ENCODE results near the gene BDP1. TPM values are rescaled to one million over a fixed set of nuclear protein-coding genes. Genes with fewer than 3 reads are reported as not detected.
"Not testable (repeated sequence)": the region's sequence is repeated elsewhere in the genome, so short reads cannot be mapped to it uniquely, and the experiment has no call there.

BDP1 gene
- total RNA-seq, 2 experiments from 2014 or later = 36.4 to 37.5 TPM

DNA sequence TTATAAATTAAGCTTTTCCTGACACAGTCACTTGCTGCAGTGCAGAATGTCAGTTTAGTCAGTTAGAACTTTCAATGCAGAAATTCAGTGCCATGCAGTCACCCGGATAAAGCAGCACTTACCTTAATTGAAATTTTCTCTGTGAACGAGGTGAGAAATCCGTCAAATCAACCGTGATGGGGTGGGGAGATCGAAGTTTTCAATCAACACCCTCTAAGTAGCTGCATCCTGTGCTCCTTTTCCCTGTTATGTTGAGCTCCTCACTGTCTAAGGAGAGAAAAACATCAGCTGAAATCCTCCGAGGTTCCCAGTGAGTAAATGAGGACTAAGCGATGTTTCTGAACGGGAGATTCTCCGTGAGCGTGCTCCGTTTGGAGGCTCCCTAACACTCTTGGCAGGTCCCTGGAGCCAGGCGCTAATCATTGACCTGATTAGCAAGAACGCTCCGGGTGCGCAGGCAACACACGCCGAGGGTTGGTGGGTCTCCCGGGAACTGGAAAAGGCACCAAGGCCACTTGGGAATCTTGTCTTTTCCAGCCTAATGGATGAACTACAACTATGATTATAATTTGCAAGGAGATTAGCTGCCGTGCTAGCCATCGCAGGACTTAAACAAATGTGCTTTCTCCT lies 9.8 kb upstream of the BDP1 start:
- H3K27me3 Mint-ChIP-seq = peaks cover 39% of the 10 kb centered on the region
- H3K36me3 Mint-ChIP-seq; ATAC-seq (ENCODE audit: low read depth); DNase-seq; POLR2A ChIA-PET; H3K27ac Mint-ChIP-seq; H3K4me1 Mint-ChIP-seq; H3K9me3 Mint-ChIP-seq: not testable (repeated sequence)
- peak overlapping the region; percentile 36 for H3K4me3 Mint-ChIP-seq

DNA sequence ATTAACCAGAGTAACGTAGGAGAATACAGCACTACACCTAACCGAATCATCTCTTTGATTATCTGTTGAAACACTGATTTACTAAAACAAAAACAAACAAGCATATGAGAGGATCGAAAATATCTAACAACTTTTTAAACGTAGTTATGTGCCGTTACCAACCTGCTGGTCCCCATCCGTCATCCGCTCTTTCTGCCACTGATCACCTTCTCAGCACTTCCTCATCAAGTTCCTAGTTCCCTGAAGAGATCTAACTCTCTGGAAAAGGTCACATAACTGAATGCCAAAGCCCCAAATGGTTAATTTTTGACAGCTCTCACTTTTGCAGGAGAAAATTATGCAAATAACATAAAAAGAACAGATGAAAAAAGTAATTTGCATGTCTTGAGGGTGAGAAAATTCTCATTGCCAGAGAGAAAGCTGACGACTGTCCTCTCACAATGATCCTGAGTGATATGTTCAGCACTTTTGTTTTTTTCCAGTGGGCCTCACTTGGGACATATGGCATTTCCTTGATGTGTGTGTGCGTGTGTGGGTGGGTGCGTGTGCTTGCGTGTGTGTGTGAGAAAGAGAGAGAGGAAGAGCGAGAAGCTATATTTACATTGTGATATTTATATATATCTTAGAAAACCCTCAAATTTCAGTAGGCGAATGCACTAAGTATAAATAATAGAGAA lies 8.8 kb upstream of the BDP1 start:
- H3K36me3 Mint-ChIP-seq, DNase-seq, H3K9me3 Mint-ChIP-seq: not testable (repeated sequence)

DNA sequence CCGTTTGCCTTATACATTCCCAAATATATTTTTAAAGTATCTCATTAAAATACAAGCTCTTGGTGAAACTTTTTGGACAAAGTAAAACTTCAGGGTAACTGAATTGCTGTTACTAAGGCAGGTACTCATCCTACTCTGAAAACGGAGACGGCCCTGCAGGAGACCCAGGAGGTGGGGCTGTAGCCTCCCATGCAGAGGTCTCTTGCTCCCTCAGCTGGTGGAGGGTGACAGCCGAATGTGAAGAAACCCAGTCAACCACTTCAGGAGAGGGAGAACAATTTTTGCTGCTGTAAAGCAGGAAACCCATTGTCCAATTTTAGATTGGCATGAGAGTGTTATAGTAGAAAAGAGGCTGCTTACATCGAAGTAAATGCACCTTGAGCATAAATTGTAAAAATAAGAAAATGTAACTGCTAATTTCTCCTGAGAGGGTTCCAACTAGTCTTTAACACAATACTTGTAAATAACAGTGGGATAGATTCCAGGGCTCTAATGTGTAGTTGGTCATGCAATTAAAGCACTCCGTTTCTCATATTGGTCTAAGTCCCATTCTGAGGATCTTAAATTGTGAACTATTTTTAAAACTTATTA lies 8.1 kb upstream of the BDP1 start:
- H3K4me3 Mint-ChIP-seq = peak overlapping the region; percentile 13
- peak; percentile 95 for ATAC-seq (ENCODE audit: low read depth)
- H3K9me3 Mint-ChIP-seq, DNase-seq, H3K27ac Mint-ChIP-seq, H3K4me1 Mint-ChIP-seq, H3K36me3 Mint-ChIP-seq, POLR2A ChIA-PET: not testable (repeated sequence)
- H3K27me3 Mint-ChIP-seq = peaks cover 44% of the 10 kb centered on the region

More for the DNA sequence above, 8.8 kb upstream of the BDP1 start:
- H3K27me3 Mint-ChIP-seq = peaks cover 39% of the 10 kb centered on the region
- H3K4me1 Mint-ChIP-seq; POLR2A ChIA-PET; ATAC-seq (ENCODE audit: low read depth); H3K27ac Mint-ChIP-seq: not testable (repeated sequence)
- peak overlapping the region; percentile 59 for H3K4me3 Mint-ChIP-seq

DNA sequence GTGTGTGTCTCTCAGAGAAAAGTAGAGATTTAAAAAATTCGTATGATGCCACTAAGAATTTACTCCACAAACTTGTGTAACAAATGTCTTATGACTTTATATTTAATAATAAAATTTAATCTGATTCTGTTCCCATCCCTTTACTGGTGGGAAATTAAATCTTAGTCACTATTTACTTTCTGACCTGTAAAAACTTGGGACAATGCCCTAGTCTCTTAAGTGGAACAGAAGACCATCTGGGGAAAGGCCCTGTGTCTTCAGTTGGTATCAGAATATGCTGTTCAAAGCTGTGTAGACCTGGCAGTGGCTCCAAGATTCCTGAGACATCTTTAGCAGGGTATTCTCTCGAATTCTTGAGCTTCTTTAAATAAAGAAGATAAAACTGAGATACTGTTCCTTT lies 2.6 kb upstream of the BDP1 start:
- peaks cover 3% of the 10 kb centered on the region for H3K36me3 Mint-ChIP-seq
- ATAC-seq (ENCODE audit: low read depth) (no peak), DNase-seq (no peak)
- H3K4me1 Mint-ChIP-seq = peaks cover 13% of the 10 kb centered on the region
- no peak overlapping the region for H3K27ac Mint-ChIP-seq
- no peak overlapping the region for H3K4me3 Mint-ChIP-seq
- POLR2A ChIA-PET = no interaction called here
- no peaks in the 10 kb centered on the region for H3K9me3 Mint-ChIP-seq
- H3K27me3 Mint-ChIP-seq = peaks cover 26% of the 10 kb centered on the region

DNA sequence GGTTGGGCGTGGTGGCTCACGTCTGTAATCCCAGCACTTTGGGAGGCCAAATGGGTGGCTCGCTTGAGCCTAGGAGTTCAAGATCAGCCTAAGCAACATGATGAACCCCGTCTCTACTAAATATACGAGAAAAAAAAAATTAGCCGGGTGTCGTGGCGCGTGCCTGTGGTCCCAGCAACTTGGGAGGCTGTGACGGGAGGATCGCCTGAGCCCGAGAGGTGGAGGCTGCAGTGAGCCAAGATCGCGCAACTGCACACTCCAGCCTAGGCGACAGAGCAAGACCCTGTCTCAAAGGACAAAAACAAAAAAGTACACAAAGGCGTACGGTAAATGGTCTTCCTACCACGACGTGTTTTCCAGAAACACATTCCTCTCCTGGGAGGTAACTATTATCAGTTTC lies 538 bp upstream of the BDP1 start:
- H3K9me3 Mint-ChIP-seq = no peaks in the 10 kb centered on the region
- peaks cover 15% of the 10 kb centered on the region for H3K27me3 Mint-ChIP-seq
- ATAC-seq (ENCODE audit: low read depth) (no peak), DNase-seq (no peak)
- peaks cover 7% of the 10 kb centered on the region for H3K36me3 Mint-ChIP-seq
- POLR2A ChIA-PET = no interaction called here
- peak overlapping the region; percentile 98 for H3K27ac Mint-ChIP-seq
- peaks cover 17% of the 10 kb centered on the region for H3K4me1 Mint-ChIP-seq
- peak overlapping the region; percentile 98 for H3K4me3 Mint-ChIP-seq

DNA sequence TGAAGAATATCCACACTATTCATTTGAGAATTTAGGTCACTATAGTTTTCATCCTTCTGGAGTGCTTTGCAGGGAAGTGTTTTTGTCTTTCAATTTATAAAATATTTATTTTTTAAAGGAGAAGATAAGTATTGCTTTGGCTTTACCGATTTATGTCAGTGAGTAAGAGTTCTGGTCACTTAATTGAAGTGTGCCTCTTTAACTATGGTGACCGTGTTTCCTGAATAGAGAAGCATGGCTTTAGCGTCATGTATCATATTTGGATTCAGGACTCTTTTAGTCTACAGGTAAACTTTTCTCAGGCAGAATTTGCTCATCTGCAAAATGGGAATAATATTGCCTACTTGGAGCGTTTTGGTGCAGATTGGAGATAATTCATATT lies 902 bp downstream of the BDP1 start:
- POLR2A ChIA-PET = no interaction called here
- ATAC-seq (ENCODE audit: low read depth) (no peak), DNase-seq (no peak)
- Mint-ChIP-seq H3K9me3 (no peaks in the 10 kb centered on the region), H3K4me3 (peak overlapping the region; percentile 98), H3K27ac (peak overlapping the region; percentile 98), H3K4me1 (peaks cover 18% of the 10 kb centered on the region), H3K36me3 (peaks cover 7% of the 10 kb centered on the region), H3K27me3 (peaks cover 10% of the 10 kb centered on the region)

DNA sequence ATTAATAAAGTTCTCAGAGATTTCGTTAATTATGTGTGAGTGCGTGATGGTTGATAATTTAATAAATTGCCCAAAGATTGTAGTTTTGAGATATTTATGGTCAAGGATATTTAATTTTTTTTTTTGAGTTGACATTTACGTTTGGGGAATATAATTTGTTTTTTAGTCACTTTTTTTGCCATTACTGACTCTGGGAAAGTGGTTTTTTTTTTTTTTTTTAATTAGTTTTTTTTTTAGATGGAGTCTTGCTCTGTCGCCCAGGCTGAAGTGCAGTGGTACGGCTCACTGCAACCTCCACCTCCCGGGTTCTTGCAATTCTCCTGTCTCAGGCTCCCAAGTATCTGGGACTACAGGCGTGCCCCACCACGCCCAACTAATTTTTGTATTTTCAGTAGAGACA lies 1.7 kb downstream of the BDP1 start:
- POLR2A ChIA-PET = no interaction called here
- DNase-seq (no peak), ATAC-seq (ENCODE audit: low read depth) (no peak)
- H3K27ac Mint-ChIP-seq = peak overlapping the region; percentile 98
- peaks cover 4% of the 10 kb centered on the region for H3K27me3 Mint-ChIP-seq
- peak overlapping the region; percentile 98 for H3K4me3 Mint-ChIP-seq
- no peaks in the 10 kb centered on the region for H3K9me3 Mint-ChIP-seq
- H3K36me3 Mint-ChIP-seq = peaks cover 7% of the 10 kb centered on the region
- peaks cover 18% of the 10 kb centered on the region for H3K4me1 Mint-ChIP-seq

DNA sequence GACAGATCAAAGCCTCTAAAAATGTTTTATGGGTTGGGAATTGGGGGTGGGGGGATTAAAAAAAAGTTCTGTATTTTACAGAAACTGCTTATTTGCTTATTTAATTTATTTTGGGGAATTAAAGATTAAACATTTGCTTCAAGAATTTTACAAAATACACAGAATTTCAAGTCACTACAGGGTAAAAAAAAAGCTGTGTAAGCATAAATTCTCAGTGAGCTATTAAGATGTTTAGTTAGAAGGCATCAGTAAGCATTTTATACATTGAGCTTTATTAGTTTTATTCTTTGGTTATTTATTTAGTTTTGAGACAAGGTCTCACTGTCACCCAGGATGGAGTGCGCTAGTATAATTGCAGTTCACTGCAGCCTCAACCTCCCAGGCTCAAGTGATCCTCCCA lies 5.2 kb downstream of the BDP1 start:
- no peak overlapping the region for H3K4me3 Mint-ChIP-seq
- peaks cover 15% of the 10 kb centered on the region for H3K36me3 Mint-ChIP-seq
- ATAC-seq (ENCODE audit: low read depth) (no peak), DNase-seq (no peak)
- peaks cover 14% of the 10 kb centered on the region for H3K4me1 Mint-ChIP-seq
- POLR2A ChIA-PET = no interaction called here
- no peak overlapping the region for H3K27ac Mint-ChIP-seq
- H3K27me3 Mint-ChIP-seq = no peaks in the 10 kb centered on the region
- H3K9me3 Mint-ChIP-seq = no peaks in the 10 kb centered on the region

DNA sequence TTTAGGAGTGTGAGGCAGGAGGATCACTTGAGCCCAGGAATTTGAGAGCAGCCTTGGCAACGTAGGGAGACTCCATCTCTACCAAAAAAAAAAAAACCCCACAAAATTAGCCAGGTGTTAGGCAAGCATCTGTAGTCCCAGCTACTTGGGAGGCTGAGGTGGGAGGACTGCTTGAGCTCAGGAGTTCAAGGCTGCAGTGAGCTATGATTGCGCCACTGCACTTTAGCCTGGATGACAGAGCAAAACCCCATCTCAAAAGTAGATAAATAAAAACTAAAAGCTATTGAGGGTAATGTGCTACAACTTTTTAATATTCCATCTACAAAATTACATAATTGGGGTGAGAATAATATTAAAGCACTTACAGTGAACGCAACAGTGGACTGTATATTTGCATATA lies 5.9 kb downstream of the BDP1 start:
- H3K27ac Mint-ChIP-seq = no peak overlapping the region
- DNase-seq (no peak), ATAC-seq (ENCODE audit: low read depth) (no peak)
- no peaks in the 10 kb centered on the region for H3K27me3 Mint-ChIP-seq
- H3K4me1 Mint-ChIP-seq = peaks cover 14% of the 10 kb centered on the region
- H3K36me3 Mint-ChIP-seq = peaks cover 18% of the 10 kb centered on the region
- POLR2A ChIA-PET = no interaction called here
- no peaks in the 10 kb centered on the region for H3K9me3 Mint-ChIP-seq
- no peak overlapping the region for H3K4me3 Mint-ChIP-seq

DNA sequence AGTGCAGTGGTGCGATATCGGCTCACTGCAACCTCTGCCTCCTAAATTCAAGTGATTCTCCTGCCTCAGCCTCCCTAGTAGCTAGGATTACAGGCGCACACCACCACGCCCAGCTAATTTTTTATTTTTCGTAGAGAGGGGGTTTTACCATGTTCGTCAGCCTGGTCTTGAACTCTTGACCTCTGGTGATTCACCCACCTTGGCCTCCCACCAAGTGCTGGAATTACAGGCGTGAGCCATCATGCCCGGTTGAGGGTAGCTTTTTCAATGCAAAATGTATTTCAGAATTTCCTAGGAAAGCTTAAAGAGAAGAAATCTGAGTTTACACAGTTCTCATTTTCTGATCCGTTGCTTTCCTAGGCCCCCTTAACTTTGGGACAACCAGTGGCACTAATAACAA lies 15.7 kb downstream of the BDP1 start:
- peaks cover 17% of the 10 kb centered on the region for H3K36me3 Mint-ChIP-seq
- H3K27ac Mint-ChIP-seq = no peak overlapping the region
- no peaks in the 10 kb centered on the region for H3K27me3 Mint-ChIP-seq
- H3K4me1 Mint-ChIP-seq = no peaks in the 10 kb centered on the region
- ATAC-seq (ENCODE audit: low read depth) (no peak), DNase-seq (no peak)
- H3K9me3 Mint-ChIP-seq = no peaks in the 10 kb centered on the region
- no peak overlapping the region for H3K4me3 Mint-ChIP-seq
- POLR2A ChIA-PET = no interaction called here

DNA sequence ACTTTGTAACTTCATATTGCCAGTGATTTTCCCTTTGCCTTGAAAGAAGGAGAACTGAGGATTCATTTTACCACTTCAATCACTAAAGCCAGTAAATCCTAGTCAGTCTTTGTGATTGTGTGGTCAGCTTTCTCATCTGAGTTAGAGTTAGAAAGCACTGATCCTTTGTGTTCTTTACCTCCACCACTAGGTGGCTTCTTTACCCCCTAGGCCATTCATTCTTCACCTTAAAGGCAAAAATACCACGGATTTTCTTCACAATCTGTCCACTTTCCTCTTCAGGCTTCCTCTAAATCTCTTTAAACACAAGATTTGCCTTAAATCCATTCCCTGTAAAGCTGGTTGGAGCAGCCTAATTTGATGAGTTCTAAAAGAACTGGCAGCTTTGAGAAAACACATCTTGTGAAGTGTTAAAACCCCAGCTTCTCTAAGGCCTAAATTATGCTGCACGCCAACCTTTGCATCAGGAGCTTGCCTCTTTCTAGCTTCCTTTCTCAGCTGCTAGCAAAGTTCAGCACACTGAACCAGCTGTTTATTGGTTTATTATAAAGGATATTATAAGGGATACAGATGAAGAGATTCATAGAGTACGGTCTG lies 20.4 kb downstream of the BDP1 start:
- Mint-ChIP-seq H3K27me3 (no peaks in the 10 kb centered on the region), H3K27ac (no peak overlapping the region)
- DNase-seq = no peak

DNA sequence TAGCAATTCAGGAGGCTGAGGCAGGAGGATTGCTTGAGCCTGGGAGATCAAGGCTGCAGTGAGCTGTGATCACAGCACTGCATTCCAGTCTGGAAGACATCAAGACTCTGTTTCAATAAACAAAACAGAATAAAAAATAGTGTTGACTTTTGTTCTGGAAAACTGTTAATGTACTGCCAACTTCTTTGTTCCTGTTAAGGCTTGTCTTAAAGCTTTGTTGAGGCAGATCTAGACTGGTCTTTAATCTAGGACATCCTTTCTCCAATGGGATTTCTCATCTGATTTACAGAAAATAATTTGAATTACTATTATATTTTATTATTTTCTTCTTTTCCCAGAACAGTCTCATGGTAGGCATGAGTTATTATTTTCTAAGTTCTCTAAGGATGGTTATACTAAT lies 26.0 kb downstream of the BDP1 start:
- peaks cover 11% of the 10 kb centered on the region for H3K4me1 Mint-ChIP-seq
- DNase-seq (no peak), ATAC-seq (ENCODE audit: low read depth) (no peak)
- no peaks in the 10 kb centered on the region for H3K27me3 Mint-ChIP-seq
- peaks cover 29% of the 10 kb centered on the region for H3K36me3 Mint-ChIP-seq
- no peaks in the 10 kb centered on the region for H3K9me3 Mint-ChIP-seq
- POLR2A ChIA-PET = no interaction called here
- H3K4me3 Mint-ChIP-seq = no peak overlapping the region
- H3K27ac Mint-ChIP-seq = no peak overlapping the region

More for the DNA sequence above, 20.4 kb downstream of the BDP1 start:
- Mint-ChIP-seq H3K4me3 (no peak overlapping the region), H3K36me3 (peaks cover 23% of the 10 kb centered on the region), H3K4me1 (no peaks in the 10 kb centered on the region), H3K9me3 (no peaks in the 10 kb centered on the region)
- ATAC-seq (ENCODE audit: low read depth) = no peak
- POLR2A ChIA-PET = no interaction called here

DNA sequence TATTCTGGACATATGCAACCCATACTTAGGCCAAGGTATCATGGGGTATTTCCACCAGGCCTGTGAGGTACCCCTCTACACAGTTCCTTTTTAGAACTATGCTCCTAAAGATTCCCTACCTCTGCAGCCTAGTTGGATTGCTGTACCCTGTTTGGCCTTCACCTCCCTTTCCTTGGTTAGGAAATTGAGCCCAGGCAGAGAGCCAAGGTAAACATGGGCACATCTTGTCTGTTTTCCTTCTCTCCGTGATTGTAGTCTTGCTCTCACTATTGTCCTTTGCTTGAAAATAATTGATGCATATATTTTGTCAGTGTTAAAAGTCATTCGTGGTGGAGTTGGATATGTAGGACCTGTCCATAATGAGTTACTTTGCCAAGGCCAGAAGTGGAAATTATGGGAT lies 26.7 kb downstream of the BDP1 start:
- ATAC-seq (ENCODE audit: low read depth) = no peak
- POLR2A ChIA-PET = no interaction called here
- Mint-ChIP-seq H3K4me1 (peaks cover 11% of the 10 kb centered on the region), H3K9me3 (no peaks in the 10 kb centered on the region), H3K27ac (no peak overlapping the region), H3K27me3 (no peaks in the 10 kb centered on the region), H3K36me3 (peaks cover 34% of the 10 kb centered on the region), H3K4me3 (no peak overlapping the region)
- no peak for DNase-seq

DNA sequence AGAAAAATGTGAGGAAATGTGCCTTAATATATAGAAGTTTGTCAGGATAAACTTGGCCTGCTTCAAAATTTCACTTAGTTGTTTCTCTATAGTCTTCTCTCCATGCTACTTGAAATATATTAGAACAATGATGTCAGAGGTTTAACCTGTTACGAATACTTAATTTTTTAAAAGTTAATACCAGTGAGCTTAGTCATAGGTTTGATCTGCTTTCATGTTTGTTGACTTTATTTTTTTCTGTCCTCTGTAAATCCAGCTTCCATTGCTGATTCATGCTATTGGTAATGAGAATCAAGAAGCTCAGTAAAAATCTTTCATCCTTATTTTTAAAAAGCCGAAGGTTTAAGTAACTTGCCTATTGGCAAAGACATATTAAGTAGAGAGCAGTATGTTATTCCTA lies 27.9 kb downstream of the BDP1 start:
- POLR2A ChIA-PET = interaction anchor here (0.6 kb wide), 1 partner anchor 108 kb away, joined by 3 read pairs; no protein-coding TSS in a partner anchor
- Mint-ChIP-seq H3K4me1 (peaks cover 11% of the 10 kb centered on the region), H3K9me3 (no peaks in the 10 kb centered on the region), H3K36me3 (peaks cover 35% of the 10 kb centered on the region), H3K4me3 (no peak overlapping the region), H3K27ac (no peak overlapping the region), H3K27me3 (no peaks in the 10 kb centered on the region)
- no peak for ATAC-seq (ENCODE audit: low read depth)
- no peak for DNase-seq

All from activated naive CD8-positive, alpha-beta T cell treated with anti-CD3 and anti-CD28 coated beads, Interleukin-2, amount 10 ng/mL, durations not matched to agents 7 days and 5 days (primary cell).